Testis (tissue), 2 donors: ENCODE data around the gene RNF182.

ENCODE experiments used
- CTCF ChIP-seq, 3 experiments: fragments of 450-650 bp in 2 of 3; fragments of 200-600 bp in 1 of 3; sonication (generic) in 1 of 3; IDR thresholded peaks; one replicate each; pipeline ENCODE4 v1.5.1; 2016 to 2019; ENCODE audit warnings: antibody characterized with exemption in 3 of 3, mild to moderate bottlenecking in 2 of 3, moderate library complexity in 1 of 3
- POLR2A ChIP-seq: fragments of 450-650 bp; IDR thresholded peaks from one replicate; pipeline ENCODE4 v1.6.1; 2017; ENCODE audit warnings: antibody characterized with exemption, mild to moderate bottlenecking, moderate library complexity

- TF ChIP-seq CTCF (IDR thresholded peaks at IDR 0.05), result no peak
- no peak for TF ChIP-seq POLR2A
Measured at GRCh38 chr6:13924949-13925881, at the start of gene RNF182.
